Breast epithelium (tissue), 4 donors: ENCODE measurements around the gene CCIN. TPM values are rescaled to one million over a fixed set of nuclear protein-coding genes. Genes with fewer than 3 reads are reported as not detected.
A peak's percentile ranks its signal among the peaks of the same experiment; 100 is the strongest.

Source experiments
- DNase-seq, 2 donors: peaks; one replicate each; pipeline ENCODE4 v3.0.0-alpha.2; 2019; ENCODE audit warnings: low spot score in 2 of 2
- H3K27ac ChIP-seq, 2 donors: fragments of 200-600 bp; sonication (generic) in 1 of 2; one replicate each; pipeline ENCODE4 v1.5.1; 2016 to 2019; ENCODE audit warnings: mild to moderate bottlenecking in 1 of 2
- H3K27me3 ChIP-seq, 2 donors: fragments of 200-600 bp; sonication (generic) in 1 of 2; one replicate each; pipeline versions ENCODE4 v1.5.1 to v1.6.0; 2017 to 2019; ENCODE audit warnings: control low read depth in 1 of 2, mild to moderate bottlenecking in 1 of 2
- H3K36me3 ChIP-seq: fragments of 200-600 bp; one replicate; pipeline ENCODE4 v1.5.1; 2019
- H3K4me1 ChIP-seq, 2 donors: fragments of 200-600 bp; sonication (generic); one replicate each; pipeline ENCODE4 v1.5.1; 2016 to 2019; ENCODE audit warnings: control low read depth in 1 of 2
- H3K4me3 ChIP-seq, 3 donors: fragments of 200-600 bp; sonication (generic); 1 replicate in 2 of 3; 2 replicates in 1 of 3; pipeline ENCODE4 v1.5.1; 2016 to 2019; ENCODE audit warnings: mild to moderate bottlenecking in 3 of 3, moderate library complexity in 2 of 3
- H3K9me3 ChIP-seq, 2 donors: fragments of 200-600 bp; sonication (generic) in 1 of 2; one replicate each; pipeline ENCODE4 v1.5.1; 2016 to 2019; ENCODE audit warnings: control low read depth in 1 of 2
- POLR2A ChIP-seq: fragments of 450-650 bp; IDR thresholded peaks from one replicate; pipeline ENCODE4 v1.6.1; 2016; ENCODE audit warnings: antibody characterized with exemption, mild to moderate bottlenecking, moderate library complexity
- POLR2AphosphoS5 ChIP-seq, 3 donors: sonication (generic); formaldehyde crosslinking; IDR thresholded peaks; one replicate each; pipeline ENCODE4 v1.6.1; 2017; ENCODE audit warnings: antibody characterized with exemption in 3 of 3
- intact Hi-C: fragments of 100-400 bp; cut with DNase I; formaldehyde crosslinking; loops from one replicate; pipeline ENCODE4 v1.15.1; 2023; ENCODE audit warnings: low total_unique reads
- total RNA-seq, 3 donors: library from RNA; depleted of rRNA; stranded (reverse); fragments of >200 nt; gene quantifications; one replicate each; pipeline ENCODE4 v1.1.0, GENCODE V29; 2016
- TF ChIP-seq, protein P1 (sequence below), 3 donors: fragments of 450-650 bp; IDR thresholded peaks; one replicate each; pipeline ENCODE4 v1.5.1; 2016 to 2017; ENCODE audit warnings: antibody characterized with exemption in 3 of 3, mild to moderate bottlenecking in 3 of 3, moderate library complexity in 3 of 3

Gene CCIN
- total RNA-seq, 3 donors from 2014 or later: 0.80 TPM; not detected in 2

DNA sequence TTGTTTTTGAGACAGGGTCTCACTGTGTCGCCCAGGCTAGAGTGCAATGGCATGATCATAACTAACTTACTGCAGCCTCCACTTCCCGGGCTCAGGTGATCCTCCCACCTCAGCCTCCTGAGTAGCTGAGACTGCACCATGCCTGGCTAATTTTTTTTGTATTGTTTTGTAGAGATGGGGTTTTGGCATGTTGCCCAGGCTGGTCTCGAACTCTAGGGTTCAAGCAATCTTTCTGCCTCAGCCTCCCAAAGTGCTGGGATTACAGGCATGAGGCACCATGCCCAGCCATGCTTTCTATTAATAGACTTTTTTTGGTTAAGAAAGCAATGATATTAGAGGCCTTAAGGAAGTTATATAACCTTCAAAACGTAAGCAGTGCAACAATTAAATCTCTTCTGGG, 44.8 kb downstream of the CCIN start:
- H3K27me3 ChIP-seq: no peaks in the 10 kb centered on the region
- H3K9me3 ChIP-seq: no peaks in the 10 kb centered on the region
- no peak overlapping the region for H3K4me3 ChIP-seq
- no peaks in the 10 kb centered on the region for H3K4me1 ChIP-seq
- intact Hi-C loops: no loop called here
- no peak for DNase-seq
- H3K36me3 ChIP-seq: no peaks in the 10 kb centered on the region
- TF ChIP-seq, protein P1, sequence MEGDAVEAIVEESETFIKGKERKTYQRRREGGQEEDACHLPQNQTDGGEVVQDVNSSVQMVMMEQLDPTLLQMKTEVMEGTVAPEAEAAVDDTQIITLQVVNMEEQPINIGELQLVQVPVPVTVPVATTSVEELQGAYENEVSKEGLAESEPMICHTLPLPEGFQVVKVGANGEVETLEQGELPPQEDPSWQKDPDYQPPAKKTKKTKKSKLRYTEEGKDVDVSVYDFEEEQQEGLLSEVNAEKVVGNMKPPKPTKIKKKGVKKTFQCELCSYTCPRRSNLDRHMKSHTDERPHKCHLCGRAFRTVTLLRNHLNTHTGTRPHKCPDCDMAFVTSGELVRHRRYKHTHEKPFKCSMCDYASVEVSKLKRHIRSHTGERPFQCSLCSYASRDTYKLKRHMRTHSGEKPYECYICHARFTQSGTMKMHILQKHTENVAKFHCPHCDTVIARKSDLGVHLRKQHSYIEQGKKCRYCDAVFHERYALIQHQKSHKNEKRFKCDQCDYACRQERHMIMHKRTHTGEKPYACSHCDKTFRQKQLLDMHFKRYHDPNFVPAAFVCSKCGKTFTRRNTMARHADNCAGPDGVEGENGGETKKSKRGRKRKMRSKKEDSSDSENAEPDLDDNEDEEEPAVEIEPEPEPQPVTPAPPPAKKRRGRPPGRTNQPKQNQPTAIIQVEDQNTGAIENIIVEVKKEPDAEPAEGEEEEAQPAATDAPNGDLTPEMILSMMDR (IDR thresholded peaks at IDR 0.05): no peak
- TF ChIP-seq POLR2AphosphoS5 (IDR thresholded peaks at IDR 0.05): no peak
- no peak for TF ChIP-seq POLR2A
- no peak overlapping the region for H3K27ac ChIP-seq

DNA sequence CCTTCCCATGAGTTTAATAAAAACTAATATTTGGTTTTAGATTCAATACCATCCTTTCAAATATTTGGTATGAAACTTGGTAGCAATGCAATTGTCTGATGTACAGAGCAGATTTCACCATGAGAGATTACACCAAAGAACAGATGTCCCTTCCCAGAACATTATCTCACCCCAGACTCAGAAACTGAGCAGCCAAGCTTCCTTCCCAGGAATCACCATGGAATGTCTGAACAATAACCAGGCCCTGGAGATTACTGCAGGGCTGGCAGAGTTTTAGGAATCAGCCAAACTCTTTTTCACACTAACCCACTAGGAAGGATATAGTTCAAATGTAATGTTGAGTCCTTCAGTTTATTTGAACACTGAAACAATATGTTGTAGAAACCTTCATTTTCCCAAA, 45.4 kb downstream of the CCIN start:
- intact Hi-C loops: no loop called here
- Histone ChIP-seq H3K4me1 (no peaks in the 10 kb centered on the region), H3K27ac (peak overlapping the region in 1 of 2 donors; percentile 9), H3K9me3 (no peaks in the 10 kb centered on the region), H3K27me3 (no peaks in the 10 kb centered on the region), H3K4me3 (no peak overlapping the region), H3K36me3 (no peaks in the 10 kb centered on the region)
- DNase-seq: no peak
- TF ChIP-seq POLR2AphosphoS5 (IDR thresholded peaks at IDR 0.05) (no peak), POLR2A (no peak)
- TF ChIP-seq, protein P1 (IDR thresholded peaks at IDR 0.05): no peak

DNA sequence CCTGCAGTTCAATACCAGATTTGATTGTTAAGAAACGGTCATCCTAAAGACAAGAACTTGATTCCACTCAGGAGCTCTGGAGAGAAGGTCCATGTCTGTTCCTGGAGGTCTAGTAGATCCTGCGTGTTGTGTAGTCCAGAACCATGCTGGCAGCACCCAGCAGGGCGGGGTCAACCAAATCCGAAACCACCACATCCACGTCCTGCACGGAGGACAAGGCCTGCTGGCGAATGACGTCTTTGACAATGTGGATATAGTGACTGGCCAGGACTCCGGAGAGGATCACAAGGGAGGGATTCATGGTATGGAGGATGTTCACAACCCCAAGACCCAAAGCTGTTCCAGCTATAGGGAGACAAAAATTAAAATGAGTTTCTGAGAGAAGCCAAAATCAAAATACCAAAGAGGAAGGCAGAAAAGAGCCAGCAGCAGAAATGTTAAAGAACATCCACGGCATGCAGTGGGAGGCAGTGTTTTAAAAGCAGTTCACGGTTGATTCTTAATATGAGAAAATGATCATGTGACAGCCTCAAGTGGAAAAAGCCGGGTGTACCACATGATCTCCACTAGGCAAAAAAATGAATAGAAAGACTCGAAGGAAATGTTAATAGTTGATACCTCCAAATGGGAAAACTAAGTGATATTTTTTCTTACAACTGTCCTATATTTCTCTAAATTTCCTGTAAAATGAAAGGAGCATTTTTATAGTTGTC, 48.2 kb downstream of the CCIN start:
- DNase-seq: no peak
- H3K36me3 ChIP-seq: peaks cover 2% of the 10 kb centered on the region
- intact Hi-C loops: no loop called here
- no peak overlapping the region for H3K4me3 ChIP-seq
- TF ChIP-seq, protein P1 (IDR thresholded peaks at IDR 0.05): no peak
- no peak for TF ChIP-seq POLR2A
- no peak for TF ChIP-seq POLR2AphosphoS5 (IDR thresholded peaks at IDR 0.05)
- H3K27me3 ChIP-seq: no peaks in the 10 kb centered on the region
- H3K4me1 ChIP-seq: no peaks in the 10 kb centered on the region
- peaks cover under 1 to 2% of the 10 kb centered on the region in 2 donors for H3K9me3 ChIP-seq
- peak overlapping the region in 1 of 2 donors; percentile 29 for H3K27ac ChIP-seq

DNA sequence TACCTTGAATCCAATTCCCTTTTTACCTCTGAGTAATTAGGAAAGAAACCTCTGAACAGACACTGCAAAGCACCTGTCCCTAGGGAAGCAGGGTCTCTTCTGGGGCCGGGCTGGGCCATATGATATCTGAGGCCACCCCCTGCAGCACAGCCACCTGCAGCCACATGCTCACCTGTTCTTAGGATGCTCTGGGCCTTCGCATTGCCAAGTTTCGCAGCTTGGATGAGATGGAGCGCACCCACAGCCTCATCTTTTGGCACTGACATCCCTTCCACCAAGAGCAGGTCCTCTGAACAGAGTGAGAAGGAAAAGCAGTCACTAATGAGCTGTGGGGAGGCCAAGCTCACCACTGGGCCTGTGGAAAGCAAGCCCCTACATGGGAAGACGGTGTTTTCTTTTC, 48.8 kb downstream of the CCIN start:
- no peaks in the 10 kb centered on the region for H3K27me3 ChIP-seq
- H3K36me3 ChIP-seq: peaks cover 8% of the 10 kb centered on the region
- intact Hi-C loops: no loop called here
- H3K27ac ChIP-seq: peak overlapping the region; percentile 28 to 29
- no peak for DNase-seq
- no peak overlapping the region for H3K4me3 ChIP-seq
- H3K4me1 ChIP-seq: no peaks in the 10 kb centered on the region
- peaks cover 6% of the 10 kb centered on the region in 2 donors for H3K9me3 ChIP-seq
- TF ChIP-seq POLR2A (no peak), POLR2AphosphoS5 (IDR thresholded peaks at IDR 0.05) (no peak)
- TF ChIP-seq, protein P1 (IDR thresholded peaks at IDR 0.05): no peak

DNA sequence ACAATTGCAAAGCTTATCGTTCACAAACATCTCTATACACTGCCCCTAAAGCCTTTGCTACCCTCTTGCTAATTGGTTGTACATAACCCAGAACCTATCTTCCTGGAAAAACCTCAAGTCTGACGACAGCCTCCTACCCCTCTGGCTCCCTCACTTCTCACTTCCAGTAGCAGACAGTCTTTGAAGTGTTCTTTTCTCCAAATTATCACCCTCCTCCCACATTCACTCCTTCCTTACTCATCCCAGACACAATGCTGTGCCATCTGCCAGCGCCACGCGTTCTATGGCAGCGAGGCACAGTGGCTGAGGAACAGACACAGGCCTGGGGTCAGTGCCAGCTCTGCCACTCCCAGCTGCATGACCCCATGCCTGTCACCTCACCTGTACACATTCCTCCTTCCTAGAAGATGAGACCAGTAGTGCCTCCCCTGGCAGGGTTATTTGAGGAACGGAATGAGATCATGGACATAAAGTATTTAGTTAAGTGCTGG, 49.3 kb downstream of the CCIN start:
- intact Hi-C loops: no loop called here
- Histone ChIP-seq H3K27ac (peak overlapping the region; percentile 28 to 29), H3K27me3 (no peaks in the 10 kb centered on the region), H3K36me3 (peaks cover 9% of the 10 kb centered on the region), H3K4me1 (no peaks in the 10 kb centered on the region), H3K9me3 (peaks cover 6 to 8% of the 10 kb centered on the region in 2 donors), H3K4me3 (no peak overlapping the region)
- TF ChIP-seq POLR2AphosphoS5 (IDR thresholded peaks at IDR 0.05) (no peak), POLR2A (no peak)
- TF ChIP-seq, protein P1 (IDR thresholded peaks at IDR 0.05): no peak
- DNase-seq: peak in 1 of 2 donors; percentile 44
